BE2C (cell line): ENCODE data around the gene FPR2.

Source experiments
- DNase-seq: peaks from one replicate; pipeline ENCODE4 v3.0.0-alpha.2; 2020
- H3K27me3 ChIP-seq: fragments of 250-450 bp; sonication (Bioruptor Pico); 2 replicates; pipeline ENCODE4 v1.5.1; 2020; ENCODE audit warnings: mild to moderate bottlenecking
- H3K36me3 ChIP-seq: fragments of 250-450 bp; sonication (Bioruptor Pico); 2 replicates; pipeline ENCODE4 v1.5.1; 2020; ENCODE audit warnings: mild to moderate bottlenecking
- H3K4me1 ChIP-seq: fragments of 250-450 bp; sonication (Bioruptor Pico); 2 replicates; pipeline ENCODE4 v1.5.1; 2020
- H3K4me3 ChIP-seq: 2 replicates; pipeline ENCODE4 v1.5.1; 2011; ENCODE audit warnings: low read depth, low read length
- H3K9me3 ChIP-seq: fragments of 250-450 bp; sonication (Bioruptor Pico); 2 replicates; pipeline ENCODE4 v1.5.1; 2020
- TF ChIP-seq, protein P1 (sequence below): IDR thresholded peaks from 2 replicates; pipeline ENCODE4 v1.5.1; 2012; ENCODE audit warnings: mild to moderate bottlenecking, low read depth, low read length

Gene FPR2

DNA sequence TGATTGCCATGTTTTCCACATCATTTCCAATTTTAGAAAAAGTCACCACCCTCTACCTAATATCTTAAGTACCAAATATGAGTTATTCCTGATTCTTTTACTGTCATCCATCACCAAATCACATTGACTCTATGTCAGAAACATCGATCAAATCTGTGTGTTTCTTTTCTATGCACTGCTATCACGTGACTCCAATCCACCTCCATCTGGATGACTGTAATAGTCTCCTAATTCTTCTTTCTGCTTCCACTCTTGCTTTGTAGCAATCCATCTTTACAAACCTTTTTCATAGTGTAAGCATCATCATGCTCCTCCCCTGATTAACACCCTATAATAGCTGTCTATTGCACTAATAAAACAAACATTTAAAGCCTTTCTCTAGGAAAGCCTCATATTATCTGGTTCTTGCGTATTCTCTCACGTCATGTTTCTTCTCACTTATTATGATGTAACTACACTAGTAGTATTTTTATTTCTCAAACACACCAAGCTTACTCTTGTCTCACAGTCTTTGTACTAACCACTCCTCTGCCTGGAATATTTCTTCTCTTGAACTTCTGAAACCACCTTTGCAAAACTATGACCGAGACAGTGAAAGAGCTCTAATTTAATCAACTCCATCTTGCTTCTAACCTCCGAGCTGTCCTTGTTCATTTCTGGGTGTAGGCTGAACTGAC is 23.3 kb downstream of the FPR2 start:
- no peak for DNase-seq

DNA sequence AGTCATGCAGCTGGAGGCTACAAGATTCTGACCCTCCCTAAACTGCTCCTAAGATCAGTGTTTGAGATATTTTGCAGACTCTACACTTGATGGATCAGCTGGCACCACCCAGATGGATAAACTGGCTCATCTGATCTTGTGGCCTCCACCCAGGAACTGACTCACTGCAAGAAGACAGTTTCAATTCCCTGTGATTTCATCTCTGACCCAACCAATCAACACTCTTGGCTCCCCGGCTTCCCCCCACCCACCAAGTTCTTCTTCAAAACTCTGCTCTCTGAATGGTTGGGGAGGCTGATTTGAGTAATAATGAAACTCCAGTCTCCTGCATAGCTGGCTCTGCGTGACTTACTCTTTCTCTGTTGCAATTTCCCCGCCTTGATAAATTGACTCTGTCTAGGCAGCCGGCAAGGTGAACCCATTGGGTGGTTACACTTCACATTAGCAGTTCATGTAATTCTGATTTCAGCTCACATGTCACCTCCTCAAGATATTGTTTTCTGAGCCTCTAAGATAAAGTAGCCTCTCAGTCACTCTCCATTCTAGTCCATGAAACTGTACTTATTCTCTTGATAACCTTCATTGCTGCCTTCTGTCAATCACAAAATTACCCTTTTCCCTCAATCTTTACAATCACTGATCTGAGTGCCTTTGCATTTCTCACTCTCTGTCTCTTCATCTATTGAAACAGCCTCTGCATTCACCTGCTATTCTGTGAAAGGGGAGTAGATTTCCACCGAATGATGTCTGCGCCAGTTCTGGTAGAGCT is 24.1 kb downstream of the FPR2 start:
- Histone ChIP-seq H3K4me1 (no peaks in the 10 kb centered on the region), H3K27me3 (no peaks in the 10 kb centered on the region), H3K9me3 (no peaks in the 10 kb centered on the region), H3K4me3 (no peak overlapping the region), H3K36me3 (no peaks in the 10 kb centered on the region)
- DNase-seq: no peak
- TF ChIP-seq, protein P1, sequence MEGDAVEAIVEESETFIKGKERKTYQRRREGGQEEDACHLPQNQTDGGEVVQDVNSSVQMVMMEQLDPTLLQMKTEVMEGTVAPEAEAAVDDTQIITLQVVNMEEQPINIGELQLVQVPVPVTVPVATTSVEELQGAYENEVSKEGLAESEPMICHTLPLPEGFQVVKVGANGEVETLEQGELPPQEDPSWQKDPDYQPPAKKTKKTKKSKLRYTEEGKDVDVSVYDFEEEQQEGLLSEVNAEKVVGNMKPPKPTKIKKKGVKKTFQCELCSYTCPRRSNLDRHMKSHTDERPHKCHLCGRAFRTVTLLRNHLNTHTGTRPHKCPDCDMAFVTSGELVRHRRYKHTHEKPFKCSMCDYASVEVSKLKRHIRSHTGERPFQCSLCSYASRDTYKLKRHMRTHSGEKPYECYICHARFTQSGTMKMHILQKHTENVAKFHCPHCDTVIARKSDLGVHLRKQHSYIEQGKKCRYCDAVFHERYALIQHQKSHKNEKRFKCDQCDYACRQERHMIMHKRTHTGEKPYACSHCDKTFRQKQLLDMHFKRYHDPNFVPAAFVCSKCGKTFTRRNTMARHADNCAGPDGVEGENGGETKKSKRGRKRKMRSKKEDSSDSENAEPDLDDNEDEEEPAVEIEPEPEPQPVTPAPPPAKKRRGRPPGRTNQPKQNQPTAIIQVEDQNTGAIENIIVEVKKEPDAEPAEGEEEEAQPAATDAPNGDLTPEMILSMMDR: no peak

More for the DNA sequence above, 23.3 kb downstream of the FPR2 start:
- Histone ChIP-seq H3K27me3 (no peaks in the 10 kb centered on the region), H3K9me3 (no peaks in the 10 kb centered on the region), H3K4me3 (no peak overlapping the region), H3K36me3 (no peaks in the 10 kb centered on the region), H3K4me1 (no peaks in the 10 kb centered on the region)
- TF ChIP-seq, protein P1: no peak

DNA sequence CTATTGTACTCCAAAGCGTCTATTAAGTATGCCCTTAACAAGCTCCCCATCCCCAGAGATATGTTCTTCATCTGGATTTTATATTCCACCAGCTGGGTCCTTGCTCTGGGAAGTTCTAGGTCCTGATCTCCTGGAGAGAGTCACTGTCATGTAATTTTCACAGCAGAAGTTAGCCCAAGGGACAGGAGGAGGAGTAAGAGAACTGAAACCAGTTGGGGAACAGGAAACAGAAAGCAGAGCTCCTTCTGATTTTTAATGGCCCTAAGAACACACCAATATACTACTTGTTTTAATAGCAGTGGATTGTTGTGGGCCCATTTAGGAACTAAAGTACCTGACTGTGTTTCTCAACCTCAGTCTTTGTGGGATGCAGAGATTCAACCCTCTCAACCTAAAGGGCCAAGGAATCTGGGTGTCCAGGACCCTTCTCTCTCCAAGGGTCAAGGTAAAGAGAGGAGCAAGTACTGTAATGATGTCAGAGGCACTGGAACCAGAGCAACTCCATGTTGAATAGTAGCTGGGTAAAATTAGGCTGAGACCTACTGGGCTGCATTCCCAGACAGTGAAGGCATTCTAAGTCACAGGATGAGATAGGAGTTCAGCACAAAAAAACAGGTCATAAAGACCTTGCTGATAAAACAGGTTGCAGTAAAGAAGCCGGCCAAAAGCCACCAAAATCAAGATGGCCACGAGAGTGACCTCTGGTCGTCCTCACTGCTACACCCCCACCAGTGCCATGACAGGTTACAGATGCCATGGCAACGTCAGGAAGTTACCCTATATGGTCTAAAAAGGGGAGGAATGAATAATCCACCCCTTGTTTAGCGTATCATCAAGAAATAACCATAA is 25.9 kb downstream of the FPR2 start:
- no peaks in the 10 kb centered on the region for H3K4me1 ChIP-seq
- no peaks in the 10 kb centered on the region for H3K27me3 ChIP-seq
- H3K4me3 ChIP-seq: no peak overlapping the region
- H3K36me3 ChIP-seq: no peaks in the 10 kb centered on the region
- DNase-seq: no peak
- no peaks in the 10 kb centered on the region for H3K9me3 ChIP-seq
- TF ChIP-seq, protein P1: no peak

DNA sequence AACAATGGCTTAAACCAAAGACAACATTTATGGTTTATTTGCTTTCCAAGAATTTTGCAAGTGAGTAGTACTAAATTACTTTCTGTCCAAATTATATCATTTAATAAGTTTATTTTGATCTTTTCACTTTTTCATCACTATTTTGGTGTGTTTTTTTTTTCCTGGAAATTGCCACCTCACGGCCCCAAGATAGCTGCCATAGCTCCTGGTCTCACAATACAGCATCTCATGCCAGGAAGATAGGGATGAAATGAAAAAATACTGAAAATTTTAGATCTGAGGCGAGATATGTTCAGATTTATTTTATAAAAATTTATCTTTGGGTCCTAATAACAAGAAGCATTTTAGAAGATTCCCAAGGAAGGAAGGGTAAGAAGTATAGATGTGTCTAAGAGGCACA is 27.0 kb downstream of the FPR2 start:
- H3K27me3 ChIP-seq: no peaks in the 10 kb centered on the region
- no peaks in the 10 kb centered on the region for H3K4me1 ChIP-seq
- H3K36me3 ChIP-seq: no peaks in the 10 kb centered on the region
- DNase-seq: no peak
- no peaks in the 10 kb centered on the region for H3K9me3 ChIP-seq
- H3K4me3 ChIP-seq: no peak overlapping the region
- TF ChIP-seq, protein P1: no peak

DNA sequence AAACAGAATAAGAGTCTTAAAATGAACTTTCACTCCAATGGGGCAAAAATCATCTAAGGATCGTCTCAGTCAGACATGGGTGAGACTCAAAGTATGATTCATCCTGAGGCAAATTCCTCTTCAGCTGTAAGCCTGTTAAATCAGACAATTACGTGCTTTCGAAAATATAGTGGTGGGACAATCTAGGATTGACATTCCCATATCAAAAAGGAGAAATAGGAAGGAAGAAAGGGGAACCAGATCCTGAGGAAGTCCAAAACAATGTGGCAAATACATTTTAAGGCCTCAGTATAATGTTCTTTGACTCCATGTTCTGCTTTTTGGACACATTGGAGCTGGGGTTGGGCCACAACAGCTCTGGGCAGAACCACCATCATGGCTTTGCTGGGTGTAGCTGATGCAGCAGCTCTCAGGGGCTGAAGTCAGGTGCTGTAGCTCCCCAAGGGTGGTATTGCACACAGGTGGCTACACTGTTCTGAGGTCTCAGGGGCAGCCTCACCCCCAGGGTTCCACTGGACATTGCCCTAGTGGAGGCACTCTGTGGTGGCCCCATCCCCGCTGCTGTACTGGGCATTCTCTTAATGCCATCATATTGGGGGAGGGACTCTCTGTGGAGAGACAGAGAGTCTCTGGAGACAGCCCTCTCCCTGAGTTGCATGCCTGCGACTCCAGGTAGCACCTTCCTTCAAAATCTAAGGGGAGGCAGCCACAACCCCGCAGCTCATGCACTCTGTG is 28.2 kb downstream of the FPR2 start:
- TF ChIP-seq, protein P1: no peak
- no peaks in the 10 kb centered on the region for H3K36me3 ChIP-seq
- no peak for DNase-seq
- H3K4me1 ChIP-seq: no peaks in the 10 kb centered on the region
- no peaks in the 10 kb centered on the region for H3K9me3 ChIP-seq
- H3K4me3 ChIP-seq: no peak overlapping the region
- no peaks in the 10 kb centered on the region for H3K27me3 ChIP-seq
